Glutamatergic neuron (in vitro differentiated cells): ENCODE data around the gene OR13G1. TPM values are rescaled to one million over a fixed set of nuclear protein-coding genes. Genes with fewer than 3 reads are reported as not detected.
"Not testable (repeated sequence)": the region's sequence is repeated elsewhere in the genome, so short reads cannot be mapped to it uniquely, and the experiment has no call there.

Experiments used
- DNase-seq: peaks from one replicate; pipeline ENCODE4 v3.0.0; 2022
- H3K27ac Mint-ChIP-seq: one replicate; pipeline ENCODE4 v1.8.0; 2020; ENCODE audit warnings: mild to moderate bottlenecking, mixed read lengths, inconsistent platforms; ENCODE audit not compliant: unreplicated experiment
- H3K27me3 Mint-ChIP-seq: one replicate; pipeline ENCODE4 v1.8.0; 2020; ENCODE audit warnings: mild to moderate bottlenecking, moderate library complexity, mixed read lengths, inconsistent platforms; ENCODE audit not compliant: unreplicated experiment
- H3K36me3 Mint-ChIP-seq: one replicate; pipeline ENCODE4 v1.8.0; 2020; ENCODE audit warnings: mild to moderate bottlenecking, mixed read lengths, inconsistent platforms; ENCODE audit not compliant: unreplicated experiment
- H3K4me1 Mint-ChIP-seq: one replicate; pipeline ENCODE4 v1.8.0; 2020; ENCODE audit warnings: mild to moderate bottlenecking, low read depth, mixed read lengths, inconsistent platforms; ENCODE audit not compliant: unreplicated experiment
- H3K4me3 Mint-ChIP-seq: one replicate; pipeline ENCODE4 v1.8.0; 2020; ENCODE audit warnings: mild to moderate bottlenecking, mixed read lengths, inconsistent platforms; ENCODE audit not compliant: unreplicated experiment
- H3K9me3 Mint-ChIP-seq: one replicate; pipeline ENCODE4 v1.8.0; 2020; ENCODE audit warnings: mild to moderate bottlenecking, moderate library complexity, mixed read lengths, inconsistent platforms; ENCODE audit not compliant: unreplicated experiment
- CTCF ChIP-seq: fragments of 200-600 bp; sonication (generic); IDR thresholded peaks from one replicate; pipeline ENCODE4 v1.5.0; 2021; ENCODE audit not compliant: partially characterized antibody, unreplicated experiment
- long read RNA-seq: library from polyadenylated mRNA; unstranded; transcript quantifications from one replicate; pipeline ENCODE4 v2.0.0, GENCODE V29; 2020; ENCODE audit not compliant: unreplicated experiment
- total RNA-seq: library from RNA; stranded (reverse); fragmentation: NEBNext Ultra II Directional; extraction: Animal tissue kit (Norgen Biotek cat#: 25700); gene quantifications from one replicate; pipeline ENCODE4 v1.2.1, GENCODE V29; 2021; ENCODE audit not compliant: unreplicated experiment

Gene OR13G1
- not detected for total RNA-seq
- long read RNA-seq = 0 reads

- Mint-ChIP-seq H3K36me3 (no peaks in the 10 kb centered on the region), H3K4me3 (no peak within 1 kb of the TSS), H3K27me3 (no peaks in the 10 kb centered on the region), H3K4me1 (no peaks in the 10 kb centered on the region), H3K27ac (no peak within 1 kb of the TSS), H3K9me3 (no peaks in the 10 kb centered on the region)
- no peak for TF ChIP-seq CTCF
- no peak for DNase-seq
Measured at GRCh38 chr1:247679639-247680038, at the start of gene OR13G1. Gene OR13G1, minus strand, starts transcription at chr1:247679739. Its CDS starts 6,698 bp downstream, at chr1:247673041.

DNA sequence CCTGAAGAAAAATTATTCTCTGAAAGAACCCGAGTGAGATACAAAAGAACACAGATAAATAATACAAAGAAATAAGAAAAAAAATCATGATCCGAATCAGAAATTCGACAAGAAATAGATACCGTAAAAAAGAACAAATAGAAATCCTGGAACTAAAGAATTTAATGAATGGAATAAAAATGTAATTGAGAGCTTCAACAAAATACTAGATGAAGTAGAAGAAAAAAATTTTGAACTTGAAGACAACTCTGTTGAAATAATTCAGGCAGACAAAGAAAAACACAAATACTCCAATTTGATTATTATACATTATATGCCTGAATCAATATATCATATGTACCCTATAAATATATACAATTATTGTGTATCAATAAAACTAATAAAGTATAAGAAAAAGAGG, 41.7 kb upstream of the OR13G1 start:
- TF ChIP-seq CTCF = no peak
- DNase-seq = no peak
- Mint-ChIP-seq H3K27me3 (no peaks in the 10 kb centered on the region), H3K9me3 (no peaks in the 10 kb centered on the region), H3K4me3 (no peak overlapping the region), H3K27ac (no peak overlapping the region), H3K36me3 (no peaks in the 10 kb centered on the region), H3K4me1 (peaks cover 6% of the 10 kb centered on the region)

- TF ChIP-seq CTCF = no peak
- H3K4me1 Mint-ChIP-seq = no peaks in the 10 kb centered on the region
- no peaks in the 10 kb centered on the region for H3K36me3 Mint-ChIP-seq
- H3K4me3 Mint-ChIP-seq = no peak within 1 kb of the TSS
- DNase-seq = no peak
- no peak within 1 kb of the TSS for H3K27ac Mint-ChIP-seq
- H3K27me3 Mint-ChIP-seq = no peaks in the 10 kb centered on the region
- H3K9me3 Mint-ChIP-seq = no peaks in the 10 kb centered on the region
Measured at GRCh38 chr1:247716546-247716945, 37.0 kb upstream of the OR13G1 start, which contains the start of gene OR6F1. Gene OR6F1, minus strand, starts transcription at chr1:247716646. Its CDS starts 3,891 bp downstream, at chr1:247712755.

DNA sequence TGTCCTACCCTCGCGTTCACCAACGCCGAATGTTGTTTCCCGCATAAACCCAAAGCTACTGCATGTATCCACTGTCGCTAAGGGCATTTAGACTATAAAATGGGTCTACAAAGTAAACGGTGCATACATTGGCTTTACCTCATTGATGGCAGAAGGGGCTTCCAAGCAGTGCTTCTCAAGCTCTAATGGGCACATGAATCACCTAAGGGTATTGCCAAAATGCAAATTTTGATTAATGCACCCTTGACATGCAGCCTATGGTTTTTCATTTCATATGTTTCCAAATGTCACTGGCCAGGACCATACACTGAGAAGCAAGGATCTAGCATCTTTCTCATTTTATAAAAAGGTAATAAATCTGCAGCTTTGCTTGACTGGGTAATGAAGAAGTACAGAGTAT, 34.2 kb upstream of the OR13G1 start:
- Mint-ChIP-seq H3K9me3 (no peaks in the 10 kb centered on the region), H3K36me3 (no peaks in the 10 kb centered on the region), H3K4me1 (no peaks in the 10 kb centered on the region), H3K4me3 (no peak overlapping the region), H3K27ac (no peak overlapping the region), H3K27me3 (no peaks in the 10 kb centered on the region)
- DNase-seq = no peak
- no peak for TF ChIP-seq CTCF

DNA sequence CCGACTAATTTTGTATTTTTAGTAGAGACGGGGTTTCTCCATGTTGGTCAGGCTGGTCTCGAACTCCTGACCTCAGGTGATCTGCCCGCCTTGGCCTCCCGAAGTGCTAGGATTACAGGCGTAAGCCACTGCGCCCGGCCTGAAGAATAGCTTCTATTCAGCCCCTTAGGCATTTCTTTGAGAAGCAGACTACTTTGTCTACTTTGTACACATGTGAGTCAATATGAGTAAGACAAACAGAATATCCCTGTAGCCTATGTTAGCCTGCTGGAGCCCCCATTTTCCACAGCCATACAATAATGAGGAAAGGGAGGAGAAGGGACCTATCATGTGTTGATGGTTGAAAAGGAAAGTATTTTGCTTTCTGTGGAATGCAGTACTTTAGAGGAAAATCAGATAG, 31.1 kb upstream of the OR13G1 start:
- H3K9me3 Mint-ChIP-seq, H3K4me1 Mint-ChIP-seq, DNase-seq, H3K4me3 Mint-ChIP-seq, H3K27ac Mint-ChIP-seq, H3K36me3 Mint-ChIP-seq, H3K27me3 Mint-ChIP-seq: not testable (repeated sequence)
